ENCODE results near the gene FMN1. TPM values are rescaled to one million over a fixed set of nuclear protein-coding genes. Genes with fewer than 3 reads are reported as not detected.

The FMN1 gene
- polyA plus RNA-seq, 1 experiment, result 3.7 TPM

DNA sequence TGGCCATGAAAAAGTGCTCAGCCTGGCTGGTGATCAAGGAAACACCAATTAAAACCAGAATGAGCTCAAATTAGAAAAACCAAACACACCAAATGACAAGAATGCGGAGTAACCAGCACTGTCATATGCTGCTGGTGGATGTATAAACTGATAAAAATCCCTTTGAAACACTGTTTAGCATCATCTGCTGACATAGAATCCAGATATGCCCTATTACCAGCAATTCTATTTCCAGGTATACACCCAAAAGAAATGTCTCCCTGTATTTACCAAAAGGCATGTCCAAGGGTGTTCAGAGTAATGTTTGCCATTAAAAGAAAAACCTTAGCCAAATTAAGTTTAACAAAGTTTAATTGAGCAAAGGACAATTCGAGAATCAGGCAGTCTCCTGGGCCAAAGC, 138.6 kb downstream of the FMN1 start:
- CTCF ChIA-PET, result interaction anchor here (1.0 to 1.2 kb wide), 2 partner anchors 35 to 78 kb away, joined by 3 read pairs; no protein-coding TSS in a partner anchor

DNA sequence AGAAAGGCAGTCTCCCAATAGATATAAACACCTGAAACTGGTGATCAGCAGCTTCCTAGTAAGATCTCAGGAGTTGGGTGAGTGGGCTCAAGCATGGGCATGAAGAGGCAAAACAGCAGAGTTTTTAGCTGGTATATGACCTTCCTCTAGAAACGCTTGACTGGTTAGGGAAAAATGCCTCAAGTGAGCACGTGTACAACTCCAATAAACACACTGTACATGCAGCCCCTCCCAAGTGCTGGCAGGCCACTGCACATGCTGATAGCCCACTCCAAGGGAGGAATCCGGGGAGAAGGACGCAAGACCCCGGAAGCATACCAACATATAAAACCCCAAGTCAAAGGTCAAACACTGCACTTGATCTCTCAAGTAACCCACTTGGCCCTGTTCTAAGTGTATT, 143.0 kb downstream of the FMN1 start:
- H3K9me3 ChIP-seq (ENCODE audit: control insufficient read depth, insufficient read depth, low read length), result peaks cover 7% of the 10 kb centered on the region
- DNase-seq (ENCODE audit: low read depth, low spot score), result no peak
- H3K27me3 ChIP-seq (ENCODE audit: control insufficient read depth, insufficient read depth, low read length), result no peaks in the 10 kb centered on the region
- TF ChIP-seq, protein P1, sequence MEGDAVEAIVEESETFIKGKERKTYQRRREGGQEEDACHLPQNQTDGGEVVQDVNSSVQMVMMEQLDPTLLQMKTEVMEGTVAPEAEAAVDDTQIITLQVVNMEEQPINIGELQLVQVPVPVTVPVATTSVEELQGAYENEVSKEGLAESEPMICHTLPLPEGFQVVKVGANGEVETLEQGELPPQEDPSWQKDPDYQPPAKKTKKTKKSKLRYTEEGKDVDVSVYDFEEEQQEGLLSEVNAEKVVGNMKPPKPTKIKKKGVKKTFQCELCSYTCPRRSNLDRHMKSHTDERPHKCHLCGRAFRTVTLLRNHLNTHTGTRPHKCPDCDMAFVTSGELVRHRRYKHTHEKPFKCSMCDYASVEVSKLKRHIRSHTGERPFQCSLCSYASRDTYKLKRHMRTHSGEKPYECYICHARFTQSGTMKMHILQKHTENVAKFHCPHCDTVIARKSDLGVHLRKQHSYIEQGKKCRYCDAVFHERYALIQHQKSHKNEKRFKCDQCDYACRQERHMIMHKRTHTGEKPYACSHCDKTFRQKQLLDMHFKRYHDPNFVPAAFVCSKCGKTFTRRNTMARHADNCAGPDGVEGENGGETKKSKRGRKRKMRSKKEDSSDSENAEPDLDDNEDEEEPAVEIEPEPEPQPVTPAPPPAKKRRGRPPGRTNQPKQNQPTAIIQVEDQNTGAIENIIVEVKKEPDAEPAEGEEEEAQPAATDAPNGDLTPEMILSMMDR (IDR thresholded peaks at IDR 0.05; ENCODE audit: low read depth, low read length), result no peak
- CTCF ChIA-PET, result no interaction called here
- POLR2A ChIA-PET, result no interaction called here
- no peak overlapping the region for H3K4me3 ChIP-seq (ENCODE audit: low read depth, low read length)
- no peak overlapping the region for H3K27ac ChIP-seq (ENCODE audit: low read depth, low read length)

More for the DNA sequence above, 138.6 kb downstream of the FMN1 start:
- TF ChIP-seq, protein P1 (IDR thresholded peaks at IDR 0.05; ENCODE audit: low read depth, low read length), result no peak
- DNase-seq (ENCODE audit: low read depth, low spot score), result no peak
- Histone ChIP-seq H3K27me3 (ENCODE audit: control insufficient read depth, insufficient read depth, low read length) (no peaks in the 10 kb centered on the region), H3K4me3 (ENCODE audit: low read depth, low read length) (no peak overlapping the region), H3K9me3 (ENCODE audit: control insufficient read depth, insufficient read depth, low read length) (peaks cover 4% of the 10 kb centered on the region; the same call in 1 of the 2 replicates), H3K27ac (ENCODE audit: low read depth, low read length) (no peak overlapping the region)
- POLR2A ChIA-PET, result no interaction called here

DNA sequence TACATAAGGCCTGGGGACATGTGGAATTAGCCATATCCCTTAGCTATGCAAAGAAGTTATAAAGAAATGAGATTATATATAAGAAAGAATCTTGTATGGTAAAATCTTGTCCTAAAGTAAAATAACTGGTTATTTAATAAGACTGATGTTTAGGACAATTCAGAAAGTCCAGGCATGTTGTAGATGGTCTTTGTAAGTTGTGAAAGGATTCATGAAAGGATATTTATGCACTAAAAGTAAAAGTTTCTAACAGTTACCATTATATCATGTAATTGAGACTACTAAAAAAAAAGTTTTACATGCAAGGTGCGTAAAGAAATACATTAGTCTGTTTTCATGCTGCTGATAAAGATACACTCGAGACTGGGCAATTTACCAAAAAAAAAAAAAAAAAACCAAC, 146.3 kb downstream of the FMN1 start:
- ChIA-PET CTCF (no interaction called here), POLR2A (no interaction called here)
- H3K27ac ChIP-seq (ENCODE audit: low read depth, low read length), result no peak overlapping the region
- no peak overlapping the region for H3K4me3 ChIP-seq (ENCODE audit: low read depth, low read length)
- H3K27me3 ChIP-seq (ENCODE audit: control insufficient read depth, insufficient read depth, low read length), result no peaks in the 10 kb centered on the region
- DNase-seq (ENCODE audit: low read depth, low spot score), result no peak
- TF ChIP-seq, protein P1 (IDR thresholded peaks at IDR 0.05; ENCODE audit: low read depth, low read length), result no peak
- peaks cover 26% of the 10 kb centered on the region for H3K9me3 ChIP-seq (ENCODE audit: control insufficient read depth, insufficient read depth, low read length)

DNA sequence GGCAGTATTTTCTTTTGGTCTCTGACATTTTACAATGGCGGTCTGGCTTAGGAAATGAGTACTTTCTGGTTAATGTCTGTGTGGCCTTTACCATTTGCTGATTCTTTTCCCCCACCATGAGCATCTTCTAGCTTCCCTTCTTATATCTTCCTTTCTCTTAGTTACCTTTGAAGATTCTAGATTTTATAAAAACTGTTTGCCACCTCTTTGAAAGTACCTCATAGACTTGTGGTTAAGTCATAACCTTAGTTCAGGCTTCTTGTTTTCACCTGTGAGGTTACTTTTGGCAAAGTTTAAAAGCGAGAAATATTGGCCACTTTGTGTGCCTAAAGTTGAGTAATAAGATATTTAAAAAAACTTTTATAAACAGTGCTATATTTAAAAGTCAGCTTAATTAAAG, 147.4 kb downstream of the FMN1 start:
- H3K9me3 ChIP-seq (ENCODE audit: control insufficient read depth, insufficient read depth, low read length), result peaks cover 24% of the 10 kb centered on the region
- no peak overlapping the region for H3K4me3 ChIP-seq (ENCODE audit: low read depth, low read length)
- TF ChIP-seq, protein P1 (IDR thresholded peaks at IDR 0.05; ENCODE audit: low read depth, low read length), result no peak
- no peaks in the 10 kb centered on the region for H3K27me3 ChIP-seq (ENCODE audit: control insufficient read depth, insufficient read depth, low read length)
- ChIA-PET POLR2A (no interaction called here), CTCF (no interaction called here)
- no peak for DNase-seq (ENCODE audit: low read depth, low spot score)
- no peak overlapping the region for H3K27ac ChIP-seq (ENCODE audit: low read depth, low read length)

DNA sequence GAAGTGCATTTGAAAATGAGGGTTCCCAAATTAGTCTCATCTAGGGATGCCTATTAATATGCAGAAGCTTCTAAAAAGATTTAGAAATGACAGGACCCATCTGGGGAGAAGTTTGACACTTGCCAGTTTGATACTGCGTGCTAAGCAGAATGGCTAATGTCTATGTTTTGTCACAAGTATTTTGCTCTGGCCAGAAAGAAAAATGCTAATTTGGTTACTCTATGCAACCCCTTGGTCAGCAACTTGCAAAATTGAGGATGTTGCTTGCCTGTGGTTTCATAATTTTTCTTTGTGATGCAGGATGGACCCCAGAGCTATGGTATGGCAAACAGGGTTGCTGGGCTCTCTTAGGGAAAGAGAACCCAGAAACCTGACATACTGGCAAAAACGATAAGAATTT, 148.2 kb downstream of the FMN1 start:
- H3K27ac ChIP-seq (ENCODE audit: low read depth, low read length), result no peak overlapping the region
- TF ChIP-seq, protein P1 (IDR thresholded peaks at IDR 0.05; ENCODE audit: low read depth, low read length), result no peak
- no peaks in the 10 kb centered on the region for H3K27me3 ChIP-seq (ENCODE audit: control insufficient read depth, insufficient read depth, low read length)
- ChIA-PET CTCF (no interaction called here), POLR2A (no interaction called here)
- no peak overlapping the region for H3K4me3 ChIP-seq (ENCODE audit: low read depth, low read length)
- H3K9me3 ChIP-seq (ENCODE audit: control insufficient read depth, insufficient read depth, low read length), result peaks cover 24% of the 10 kb centered on the region
- no peak for DNase-seq (ENCODE audit: low read depth, low spot score)

All from AG04450 (cell line).